HepG2 (cell line): ENCODE results near the gene DAPK1. TPM values are rescaled to one million over a fixed set of nuclear protein-coding genes. Genes with fewer than 3 reads are reported as not detected.

Source experiments
- ELF1 ChIP-seq: sonication (generic); formaldehyde crosslinking; IDR thresholded peaks from 2 replicates; pipeline ENCODE4 v1.4.0; 2020; ENCODE audit warnings: missing genetic modification reagents
- ETS1 ChIP-seq: sonication (generic); formaldehyde crosslinking; IDR thresholded peaks from 2 replicates; pipeline ENCODE4 v1.4.0; 2020; ENCODE audit warnings: missing genetic modification reagents
- FOXO4 ChIP-seq: sonication (generic); formaldehyde crosslinking; conservative IDR thresholded peaks from 2 replicates; pipeline ENCODE4 v1.8.1; 2023; ENCODE audit warnings: missing genetic modification reagents
- GATA4 ChIP-seq: sonication (generic); IDR thresholded peaks from 2 replicates; pipeline ENCODE4 v1.6.1; 2016; ENCODE audit warnings: antibody characterized with exemption, low read depth, borderline replicate concordance
- RFX3 ChIP-seq: IDR thresholded peaks from 2 replicates; pipeline ENCODE4 v1.6.1; 2016; ENCODE audit warnings: missing biosample characterization, missing genetic modification reagents
- TFDP1 ChIP-seq: IDR thresholded peaks from 2 replicates; pipeline ENCODE4 v1.6.1; 2016; ENCODE audit warnings: missing compliant biosample characterization, missing genetic modification reagents, borderline replicate concordance
- TMF1 ChIP-seq: sonication (generic); formaldehyde crosslinking; IDR thresholded peaks from 2 replicates; pipeline ENCODE4 v1.8.1; 2022; ENCODE audit warnings: low read depth, missing genetic modification reagents
- ZBTB3 ChIP-seq: sonication (generic); formaldehyde crosslinking; IDR thresholded peaks from 2 replicates; pipeline ENCODE4 v1.4.0; 2020; ENCODE audit warnings: low read depth, mild to moderate bottlenecking, moderate library complexity, missing genetic modification reagents, borderline replicate concordance
- ZBTB40 ChIP-seq, 2 experiments: fragments of 450-650 bp in 1 of 2; sonication (generic) in 1 of 2; formaldehyde crosslinking in 1 of 2; IDR thresholded peaks; 2 replicates each; pipeline versions ENCODE4 v1.6.1 to v1.8.0; 2016 to 2022; ENCODE audit warnings: antibody characterized with exemption in 1 of 2, mild to moderate bottlenecking in 1 of 2, missing genetic modification reagents in 1 of 2
- ZHX1 ChIP-seq: sonication (generic); formaldehyde crosslinking; IDR thresholded peaks from 2 replicates; pipeline ENCODE4 v1.8.1; 2022; ENCODE audit warnings: low read depth, mild to moderate bottlenecking, missing genetic modification reagents
- ZNF230 ChIP-seq: sonication (generic); formaldehyde crosslinking; IDR thresholded peaks from 2 replicates; pipeline ENCODE4 v1.4.0; 2020; ENCODE audit warnings: mild to moderate bottlenecking, missing genetic modification reagents
- ZNF441 ChIP-seq: sonication (generic); formaldehyde crosslinking; IDR thresholded peaks from 2 replicates; pipeline ENCODE4 v1.7.0; 2021; ENCODE audit warnings: missing genetic modification reagents, borderline replicate concordance
- ZNF468 ChIP-seq: sonication (generic); formaldehyde crosslinking; IDR thresholded peaks from 2 replicates; pipeline ENCODE4 v1.8.0; 2022; ENCODE audit warnings: mild to moderate bottlenecking, moderate library complexity, missing genetic modification reagents
- ZNF660 ChIP-seq: sonication (generic); formaldehyde crosslinking; IDR thresholded peaks from 2 replicates; pipeline ENCODE4 v1.5.1; 2020; ENCODE audit warnings: mild to moderate bottlenecking, low read depth, missing genetic modification reagents, borderline replicate concordance
- polyA plus RNA-seq, 8 experiments: library from polyadenylated mRNA; depleted of rRNA in 3 of 8; stranded (reverse) in 7 of 8; unstranded in 1 of 8; fragments of >200 nt; fragmentation: Illumina TruSeq in 4 of 8; extraction: Trizol in 4 of 8; gene quantifications; 2 replicates each; pipeline versions ENCODE4 v1.2.1 to v1.2.3, GENCODE V29; 2011 to 2016; ENCODE audit warnings: low read depth in 4 of 8, missing spikeins in 1 of 8, mixed read lengths in 1 of 8; ENCODE audit not compliant: insufficient read depth in 1 of 8
- total RNA-seq, 5 experiments: library from RNA; depleted of rRNA; stranded (reverse); fragments of >200 nt; fragmentation: Illumina TruSeq; extraction: Trizol; gene quantifications; 2 replicates each; pipeline ENCODE4 v1.2.3, GENCODE V29; 2016; ENCODE audit warnings: low read depth in 1 of 5

The DAPK1 gene
- total and polyA plus RNA-seq, 2 of the 13 experiments (the other 11 are each of a cell fraction or from before 2014, with no cell fraction given): 35.7 to 35.9 TPM

- TF ChIP-seq ZBTB40 (IDR thresholded peaks at IDR 0.05) (no peak), ZBTB40 (CRISPR knock-in tag; IDR thresholded peaks at IDR 0.05) (no peak), RFX3 (CRISPR knock-in tag) (no peak), ZNF660 (CRISPR knock-in tag) (no peak), ZNF468 (CRISPR knock-in tag) (no peak), ZNF230 (CRISPR knock-in tag) (no peak), ZHX1 (CRISPR knock-in tag) (no peak), GATA4 (no peak), FOXO4 (no peak), ETS1 (CRISPR knock-in tag) (no peak), ZNF441 (CRISPR knock-in tag) (no peak), ELF1 (CRISPR knock-in tag) (no peak), TMF1 (CRISPR knock-in tag) (no peak), ZBTB3 (no peak), TFDP1 (CRISPR knock-in tag) (no peak)
Observed at GRCh38 chr9:87748881-87749280, 251.2 kb downstream of the DAPK1 start (continued).
